ENCODE data around the gene DNASE2.

DNASE2 gene

DNA sequence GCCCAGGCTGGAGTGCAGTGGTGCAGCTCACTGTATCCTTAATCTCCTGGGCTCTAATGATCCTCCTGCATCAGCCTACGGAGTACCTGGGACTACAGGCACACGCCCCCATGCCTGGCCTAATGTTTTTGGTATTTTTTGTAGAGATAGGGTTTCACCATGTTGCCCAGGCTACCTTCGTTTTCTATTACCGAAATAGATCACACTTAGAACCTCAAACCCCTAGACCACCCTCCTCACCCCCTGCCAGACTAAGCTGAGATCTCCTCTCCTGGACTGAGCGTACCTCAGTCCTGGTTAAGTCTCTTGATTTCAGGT lies 5.4 kb upstream of the DNASE2 start:
- no peak for DNase-seq

- DNase-seq = no peak
Observed at GRCh38 chr19:12885749-12886650, 4.8 kb upstream of the DNASE2 start.

GRCh38 chr19:12884926-12885748 lies 3.9 kb upstream of the DNASE2 start:
- peak; percentile 69 for DNase-seq

DNA sequence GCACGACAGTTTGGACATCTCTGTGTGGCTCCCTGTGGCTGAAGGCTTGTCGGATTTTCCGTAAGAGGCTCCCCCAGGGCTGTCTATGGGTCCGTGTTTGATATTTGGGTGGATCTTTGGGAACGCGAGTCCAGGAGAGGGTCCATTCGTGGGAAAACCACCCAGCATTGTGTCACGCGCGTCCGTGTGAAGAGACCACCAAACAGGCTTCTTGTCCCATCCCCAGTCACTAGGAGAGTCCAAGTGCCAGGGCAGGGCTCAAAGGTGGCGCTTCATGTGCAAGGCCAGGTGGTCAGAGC lies 3.3 kb upstream of the DNASE2 start:
- DNase-seq = no peak

DNA sequence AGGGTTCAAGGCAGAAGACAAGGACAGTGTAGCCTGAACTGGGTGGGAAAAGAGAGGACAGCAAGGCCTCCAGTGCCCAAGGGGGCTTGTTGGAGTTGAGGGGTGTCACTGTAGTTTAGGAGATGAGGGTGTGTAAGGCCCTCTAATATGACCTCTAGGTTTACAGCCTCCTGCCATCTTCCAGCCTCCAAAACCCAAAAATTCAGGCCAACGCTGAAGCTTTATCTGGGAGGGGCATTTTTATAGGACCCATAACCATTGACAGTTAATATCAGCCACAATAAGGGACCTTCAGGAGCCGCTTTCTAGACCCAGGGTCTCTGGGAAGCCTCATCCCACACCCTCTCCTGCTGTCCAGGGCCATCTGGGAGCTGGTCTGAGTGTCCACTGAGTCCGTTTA lies 3.0 kb upstream of the DNASE2 start:
- DNase-seq = no peak

- DNase-seq = no peak
Observed at GRCh38 chr19:12882589-12882988, 1.3 kb upstream of the DNASE2 start.

DNA sequence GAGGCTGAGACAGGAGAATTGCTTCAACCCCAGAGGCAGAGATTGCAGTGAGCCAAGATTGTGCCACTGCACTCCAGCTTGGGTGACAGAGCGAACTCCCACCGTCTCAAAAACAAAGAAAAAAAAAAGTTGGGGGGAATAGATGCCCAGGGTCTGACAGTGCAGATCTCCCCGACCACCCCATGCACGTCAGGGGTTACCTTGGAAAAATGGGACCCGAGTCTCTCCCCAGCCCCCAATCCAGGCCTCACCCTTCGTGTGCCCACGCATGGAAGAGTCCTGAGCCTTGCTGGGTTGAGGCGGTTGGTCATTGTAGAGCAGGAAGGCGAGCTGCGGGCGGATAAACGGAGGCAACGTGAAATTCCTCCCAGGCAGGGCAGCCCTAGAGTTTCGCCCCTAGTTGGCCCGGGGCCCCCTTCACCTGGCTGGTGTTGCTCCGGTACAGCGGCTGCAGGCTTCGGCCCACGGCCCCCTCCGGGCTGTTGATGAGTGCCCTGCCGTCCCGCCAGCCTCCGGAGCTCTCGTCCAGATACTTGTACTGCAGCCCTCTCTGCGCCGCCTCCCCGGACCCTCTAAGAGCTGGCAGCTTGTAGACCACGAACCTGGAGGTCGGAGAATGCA lies 588 bp downstream of the DNASE2 start:
- peak; percentile 27 for DNase-seq

- DNase-seq = no peak
Observed at GRCh38 chr19:12875086-12875485, 6.2 kb downstream of the DNASE2 start.

- DNase-seq = no peak
Observed at GRCh38 chr19:12873891-12874745, 7.1 kb downstream of the DNASE2 start.

GRCh38 chr19:12872941-12873890 lies 8.0 kb downstream of the DNASE2 start:
- DNase-seq = peak; percentile 56

GRCh38 chr19:12872255-12872654 lies 9.0 kb downstream of the DNASE2 start:
- no peak for DNase-seq

DNA sequence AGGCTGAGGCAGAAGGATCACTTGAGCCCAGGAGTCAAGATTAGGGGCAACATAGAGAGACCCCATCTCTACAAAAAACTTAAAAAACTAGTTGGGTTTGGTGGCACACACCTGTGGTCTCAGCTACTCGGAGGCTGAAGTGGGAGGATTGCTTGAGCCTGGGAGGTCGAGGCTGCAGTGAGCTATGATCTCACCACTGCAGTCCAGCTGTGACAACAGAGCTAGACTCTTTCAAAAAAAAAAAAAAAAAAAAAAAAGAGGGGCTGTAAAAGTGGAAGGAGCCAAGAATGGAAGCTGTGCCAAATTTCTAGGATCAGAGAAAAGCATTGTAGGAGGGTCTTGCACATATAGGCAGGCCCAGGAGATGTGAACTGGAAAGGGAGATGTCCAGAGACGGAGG lies 9.6 kb downstream of the DNASE2 start:
- DNase-seq = no peak

GRCh38 chr19:12868540-12869112 lies 12.6 kb downstream of the DNASE2 start:
- peak; percentile 16 for DNase-seq

GRCh38 chr19:12867120-12868099 lies 13.8 kb downstream of the DNASE2 start:
- peak; percentile 49 for DNase-seq

DNA sequence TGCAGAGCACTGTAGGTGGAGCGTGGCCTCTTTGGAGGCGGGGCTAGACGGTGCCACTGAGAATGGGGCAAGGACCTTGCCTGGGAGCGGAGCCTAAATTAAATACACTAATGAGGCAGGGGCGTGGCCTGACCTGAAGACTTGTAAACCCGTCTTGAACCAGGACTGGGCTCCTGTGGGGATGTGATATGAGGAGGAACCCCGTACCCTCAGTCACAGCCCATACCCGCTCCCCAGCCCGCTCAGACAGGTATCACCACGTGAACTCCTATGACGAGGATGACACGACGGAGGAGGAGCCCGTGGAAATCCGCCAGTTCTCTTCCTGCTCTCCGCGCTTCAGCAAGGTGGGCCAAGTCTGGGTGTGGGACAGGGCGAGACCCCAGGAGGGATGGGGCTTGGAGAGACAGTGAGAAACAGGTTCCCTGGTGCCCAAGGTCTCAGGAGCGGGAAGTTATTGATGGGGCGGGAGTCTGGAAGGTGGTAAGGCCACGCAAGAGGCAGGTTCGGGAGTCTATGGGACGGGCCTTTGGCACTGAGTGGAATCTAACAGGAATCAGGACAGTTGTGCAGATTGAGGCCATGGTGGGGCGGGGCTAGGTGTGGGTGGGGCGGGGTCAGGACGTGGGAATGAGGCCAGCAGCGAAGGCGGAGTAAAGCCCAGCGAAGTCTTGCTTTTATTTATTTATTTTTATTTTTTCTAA lies 14.7 kb downstream of the DNASE2 start:
- DNase-seq = no peak

GRCh38 chr19:12865746-12866415 lies 15.4 kb downstream of the DNASE2 start:
- no peak for DNase-seq

DNA sequence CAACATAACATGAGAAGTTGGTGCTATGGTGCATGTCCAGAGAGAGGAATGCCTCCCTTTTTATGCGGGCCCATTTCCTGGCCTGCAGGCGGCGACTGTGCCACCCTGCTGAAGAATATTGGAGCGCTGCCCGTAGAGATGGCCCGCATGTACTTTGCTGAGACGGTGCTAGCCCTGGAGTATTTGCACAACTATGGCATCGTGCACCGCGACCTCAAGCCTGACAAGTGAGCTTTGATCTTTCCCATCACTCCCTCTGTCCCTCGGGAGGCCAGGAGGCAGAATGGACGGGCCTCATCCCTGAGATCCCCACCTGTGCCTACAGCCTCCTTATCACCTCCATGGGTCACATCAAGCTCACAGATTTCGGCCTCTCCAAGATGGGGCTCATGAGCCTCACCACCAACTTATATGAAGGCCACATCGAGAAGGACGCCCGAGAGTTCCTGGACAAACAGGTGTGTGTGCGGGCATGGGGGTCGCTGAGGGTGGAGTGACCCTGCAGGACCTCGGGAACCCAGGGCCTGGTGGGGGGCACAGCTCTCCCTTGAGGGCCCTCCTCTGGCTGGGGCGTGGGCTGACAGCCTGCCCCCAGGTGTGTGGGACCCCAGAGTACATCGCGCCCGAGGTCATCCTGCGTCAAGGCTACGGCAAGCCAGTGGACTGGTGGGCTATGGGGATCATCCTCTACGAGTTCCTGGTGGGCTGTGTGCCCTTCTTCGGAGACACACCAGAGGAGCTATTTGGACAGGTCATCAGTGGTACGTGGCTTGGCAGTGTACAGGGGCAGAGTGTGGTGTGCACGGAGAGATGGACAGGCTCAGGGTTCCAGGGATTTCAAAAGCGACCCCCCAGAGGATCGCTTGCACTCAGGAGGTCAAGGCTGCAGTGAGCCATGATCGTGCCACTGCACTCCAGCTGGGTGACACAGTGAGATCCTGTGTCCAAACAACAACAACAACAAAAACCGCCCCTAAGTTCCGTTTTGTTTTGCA lies 16.2 kb downstream of the DNASE2 start:
- DNase-seq = no peak

DNA sequence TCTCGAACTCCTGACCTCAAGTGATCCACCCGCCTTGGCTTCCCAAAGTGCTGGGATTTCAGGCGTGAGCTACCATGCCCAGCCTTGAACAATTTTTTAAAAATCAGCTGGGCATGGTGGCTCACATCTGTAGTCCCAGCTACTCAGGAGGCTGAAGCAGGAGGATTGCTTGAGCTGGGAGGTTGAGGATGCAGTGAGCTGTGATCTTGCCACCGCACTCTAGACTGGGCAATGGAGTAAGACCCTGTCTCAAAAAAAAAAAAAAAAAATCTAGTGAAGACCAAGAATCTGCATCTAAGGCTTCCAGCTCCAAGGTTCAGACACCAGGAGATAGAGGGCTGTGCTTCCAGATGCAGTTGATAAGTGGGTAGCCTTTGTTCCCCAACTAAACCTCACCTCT lies 17.1 kb downstream of the DNASE2 start:
- no peak for DNase-seq

Data from inflammatory macrophage treated with lipopolysaccharide for 4 hours (primary cell).